CD4-positive, alpha-beta T cell (primary cell): ENCODE data around the gene MYH6. TPM values are rescaled to one million over a fixed set of nuclear protein-coding genes. Genes with fewer than 3 reads are reported as not detected.

Experiments
- ATAC-seq: fragments of 200-7000 bp; cut with Tn5 transposase; one replicate; pipeline ENCODE4 v1.10.0; 2022; ENCODE audit warnings: mild to moderate bottlenecking; ENCODE audit not compliant: poor library complexity
- CTCF ChIA-PET: fragments of 350-600 bp; sonication (Branson Sonifier 250); formaldehyde crosslinking; loops from one replicate; lab custom pipeline; 2021; ENCODE audit warnings: antibody characterized with exemption, inconsistent platforms; lab: Charles Lee
- POLR2A ChIA-PET: fragments of 350-600 bp; sonication (Branson Sonifier 250); formaldehyde crosslinking; loops from one replicate; lab custom pipeline; 2021; ENCODE audit warnings: antibody characterized with exemption, inconsistent platforms; lab: Charles Lee
- DNase-seq, 14 experiments: peaks; one replicate each; pipeline ENCODE4 v3.0.0-alpha.2; 2013 to 2020; ENCODE audit warnings: mixed read lengths in 2 of 14
- H3K27ac ChIP-seq, 2 donors: one replicate each; pipeline versions ENCODE4 v1.5.1 to v1.7.0; 2013; ENCODE audit warnings: low read length in 2 of 2, low read depth in 1 of 2, mild to moderate bottlenecking in 1 of 2
- H3K27me3 ChIP-seq, 2 experiments: 1 replicate in 1 of 2; 2 replicates in 1 of 2; pipeline versions ENCODE4 v1.6.1 to v1.7.0; 2013; ENCODE audit warnings: low read length in 2 of 2, control low read depth in 1 of 2, mild to moderate bottlenecking in 1 of 2, moderate library complexity in 1 of 2; ENCODE audit not compliant: insufficient read depth in 2 of 2, control insufficient read depth in 1 of 2
- H3K36me3 ChIP-seq: one replicate; pipeline ENCODE4 v1.6.1; 2013; ENCODE audit warnings: low read length, control low read depth; ENCODE audit not compliant: insufficient read depth
- H3K4me1 ChIP-seq: one replicate; pipeline ENCODE4 v1.6.1; 2013; ENCODE audit warnings: low read length, control low read depth; ENCODE audit not compliant: insufficient read depth
- H3K4me3 ChIP-seq: one replicate; pipeline ENCODE4 v1.5.1; 2013; ENCODE audit warnings: mild to moderate bottlenecking, low read length, moderate library complexity
- H3K9me3 ChIP-seq, 2 experiments: 1 replicate in 1 of 2; 2 replicates in 1 of 2; pipeline versions ENCODE4 v1.6.1 to v1.7.0; 2013; ENCODE audit warnings: low read length in 2 of 2, mild to moderate bottlenecking in 2 of 2, control low read depth in 1 of 2, moderate library complexity in 1 of 2; ENCODE audit not compliant: control insufficient read depth in 1 of 2, insufficient read depth in 1 of 2
- H3K27ac Mint-ChIP-seq: one replicate; pipeline ENCODE4 v1.8.0; 2020; ENCODE audit warnings: mixed read lengths
- H3K27me3 Mint-ChIP-seq: one replicate; pipeline ENCODE4 v1.8.0; 2021; ENCODE audit warnings: mixed read lengths
- H3K36me3 Mint-ChIP-seq: one replicate; pipeline ENCODE4 v1.8.0; 2021; ENCODE audit warnings: low read depth, mixed read lengths
- H3K4me1 Mint-ChIP-seq: one replicate; pipeline ENCODE4 v1.8.0; 2021; ENCODE audit warnings: low read depth, mixed read lengths
- H3K4me3 Mint-ChIP-seq: one replicate; pipeline ENCODE4 v1.8.0; 2020; ENCODE audit warnings: mild to moderate bottlenecking, mixed read lengths
- H3K9me3 Mint-ChIP-seq: one replicate; pipeline ENCODE4 v1.8.0; 2020; ENCODE audit warnings: mixed read lengths
- intact Hi-C, 2 experiments: fragments of 100-400 bp; cut with DNase I in 1 of 2; cut with micrococcal nuclease in 1 of 2; formaldehyde crosslinking; loops; one replicate each; pipeline versions ENCODE4 v1.15.1 to v1.9.0; 2023 to 2025; cut with DNase I, micrococcal nuclease
- total RNA-seq, 174 experiments: library from RNA in 2 of 174; stranded (reverse) in 2 of 174; gene quantifications; one replicate each; pipeline ENCODE4 v1.2.3 and lab custom pipeline; 2021 to 2026
- TF ChIP-seq, protein P1 (sequence below): fragments of 200-600 bp; IDR thresholded peaks from one replicate; pipeline ENCODE4 v1.8.0; 2022; ENCODE audit warnings: antibody characterized with exemption, mild to moderate bottlenecking

The MYH6 gene
- total RNA-seq, 2 experiments from 2014 or later: not detected

- Mint-ChIP-seq H3K36me3 (no peaks in the 10 kb centered on the region), H3K9me3 (no peaks in the 10 kb centered on the region), H3K27me3 (peaks cover 24% of the 10 kb centered on the region), H3K4me1 (no peaks in the 10 kb centered on the region), H3K4me3 (no peak overlapping the region), H3K27ac (no peak overlapping the region)
- Histone ChIP-seq H3K27ac (no peak overlapping the region), H3K4me3 (no peak overlapping the region), H3K4me1 (no peaks in the 10 kb centered on the region), H3K9me3 (no peaks in the 10 kb centered on the region), H3K36me3 (no peaks in the 10 kb centered on the region), H3K27me3 (no peaks in the 10 kb centered on the region)
- CTCF ChIA-PET: no interaction called here
- ATAC-seq (no peak), DNase-seq (no peak)
- TF ChIP-seq, protein P1, sequence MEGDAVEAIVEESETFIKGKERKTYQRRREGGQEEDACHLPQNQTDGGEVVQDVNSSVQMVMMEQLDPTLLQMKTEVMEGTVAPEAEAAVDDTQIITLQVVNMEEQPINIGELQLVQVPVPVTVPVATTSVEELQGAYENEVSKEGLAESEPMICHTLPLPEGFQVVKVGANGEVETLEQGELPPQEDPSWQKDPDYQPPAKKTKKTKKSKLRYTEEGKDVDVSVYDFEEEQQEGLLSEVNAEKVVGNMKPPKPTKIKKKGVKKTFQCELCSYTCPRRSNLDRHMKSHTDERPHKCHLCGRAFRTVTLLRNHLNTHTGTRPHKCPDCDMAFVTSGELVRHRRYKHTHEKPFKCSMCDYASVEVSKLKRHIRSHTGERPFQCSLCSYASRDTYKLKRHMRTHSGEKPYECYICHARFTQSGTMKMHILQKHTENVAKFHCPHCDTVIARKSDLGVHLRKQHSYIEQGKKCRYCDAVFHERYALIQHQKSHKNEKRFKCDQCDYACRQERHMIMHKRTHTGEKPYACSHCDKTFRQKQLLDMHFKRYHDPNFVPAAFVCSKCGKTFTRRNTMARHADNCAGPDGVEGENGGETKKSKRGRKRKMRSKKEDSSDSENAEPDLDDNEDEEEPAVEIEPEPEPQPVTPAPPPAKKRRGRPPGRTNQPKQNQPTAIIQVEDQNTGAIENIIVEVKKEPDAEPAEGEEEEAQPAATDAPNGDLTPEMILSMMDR: no peak
- POLR2A ChIA-PET: no interaction called here
- intact Hi-C loops: loop anchor here in 1 of 2 experiments (2.0 kb wide), 1 partner anchor 261 kb away; no protein-coding TSS in a partner anchor
Observed at GRCh38 chr14:23381871-23382270, 26.2 kb downstream of the MYH6 start.

DNA sequence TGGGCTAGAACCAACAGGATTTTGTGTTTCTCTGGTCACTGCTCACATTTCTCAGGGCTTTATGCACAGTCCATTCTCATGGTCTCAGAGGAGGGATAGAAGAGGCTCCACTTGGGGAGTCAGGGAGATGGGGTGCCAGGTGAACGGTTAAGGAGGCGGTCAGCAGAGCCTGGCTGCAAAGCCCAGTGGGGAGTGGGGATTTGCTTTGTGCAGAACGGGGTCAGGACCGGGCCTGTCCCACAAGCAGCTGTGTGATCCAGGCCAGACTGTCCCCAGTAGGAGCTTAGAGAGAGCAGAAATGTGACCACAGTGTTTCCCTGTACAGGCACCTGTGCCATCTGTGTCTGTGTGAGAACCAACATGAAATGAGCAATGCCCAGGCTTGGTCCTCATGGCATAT lies 27.1 kb downstream of the MYH6 start:
- Mint-ChIP-seq H3K36me3 (no peaks in the 10 kb centered on the region), H3K4me1 (no peaks in the 10 kb centered on the region), H3K9me3 (no peaks in the 10 kb centered on the region), H3K27ac (no peak overlapping the region), H3K27me3 (peaks cover 24% of the 10 kb centered on the region), H3K4me3 (no peak overlapping the region)
- ChIA-PET POLR2A (interaction anchor here (1.2 to 1.3 kb wide), 2 partner anchors 116 to 312 kb away, joined by 3 to 4 read pairs; no protein-coding TSS in a partner anchor), CTCF (interaction anchor here (0.6 to 1.6 kb wide), 3 partner anchors 19 to 199 kb away, joined by 3 to 5 read pairs (median 3); partner anchors contain the start of gene PABPN1)
- Histone ChIP-seq H3K36me3 (no peaks in the 10 kb centered on the region), H3K27me3 (no peaks in the 10 kb centered on the region), H3K4me3 (no peak overlapping the region), H3K27ac (no peak overlapping the region), H3K9me3 (no peaks in the 10 kb centered on the region), H3K4me1 (no peaks in the 10 kb centered on the region)
- ATAC-seq (no peak), DNase-seq (no peak)
- intact Hi-C loops: loop anchor here (1.0 to 2.0 kb wide), 3 partner anchors 53 to 260 kb away; no protein-coding TSS in a partner anchor
- TF ChIP-seq, protein P1: no peak

DNA sequence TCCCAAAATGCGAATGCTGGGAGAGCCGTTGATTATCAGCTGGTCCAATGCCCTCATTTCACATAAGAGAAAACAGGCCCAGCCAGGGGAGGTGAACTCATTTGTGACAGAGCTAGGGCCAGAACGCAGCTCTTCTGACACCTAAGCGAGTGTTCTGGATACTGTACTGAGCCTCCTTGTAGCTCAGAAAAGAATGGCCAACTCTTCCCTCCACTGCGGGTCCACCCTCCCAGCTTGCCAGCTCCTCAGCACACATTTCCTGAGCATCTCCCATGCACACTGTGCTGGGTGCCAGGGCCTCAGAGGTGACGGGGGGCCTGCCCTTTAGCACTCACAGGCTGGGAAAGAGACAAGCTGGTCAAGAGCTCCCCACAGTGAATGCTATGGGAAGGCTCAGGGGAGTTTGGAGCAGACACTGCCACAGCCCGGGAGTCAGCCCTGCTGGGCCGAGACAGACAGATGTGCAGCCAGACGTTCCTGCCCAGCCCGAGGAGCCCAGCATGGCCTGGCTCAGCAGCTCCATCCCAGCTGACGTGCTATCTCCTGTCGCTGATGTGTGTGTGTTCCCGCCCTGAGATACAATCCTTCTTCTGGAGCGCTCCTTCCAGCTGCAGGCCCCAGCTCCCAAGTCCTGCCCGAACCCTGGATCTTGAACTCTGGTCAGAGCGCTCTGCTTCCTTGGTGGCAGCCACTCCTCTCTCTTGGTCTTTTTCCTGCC lies 27.7 kb downstream of the MYH6 start:
- ChIA-PET POLR2A (interaction anchor here (1.2 to 1.3 kb wide), 3 partner anchors 78 to 312 kb away, joined by 3 to 5 read pairs (median 4); partner anchors contain the start of gene PPP1R3E), CTCF (interaction anchor here (0.6 to 1.6 kb wide), 12 partner anchors 12 to 260 kb away, joined by 3 to 9 read pairs (median 4); partner anchors contain the start of gene PABPN1)
- H3K4me3 ChIP-seq: no peak overlapping the region
- no peak overlapping the region for H3K27ac ChIP-seq
- TF ChIP-seq, protein P1: peak; percentile 27
- intact Hi-C loops: loop anchor here (1.0 to 2.0 kb wide), 3 partner anchors 52 to 260 kb away; no protein-coding TSS in a partner anchor
- Mint-ChIP-seq H3K4me3 (no peak overlapping the region), H3K27me3 (peaks cover 24% of the 10 kb centered on the region), H3K27ac (no peak overlapping the region), H3K9me3 (no peaks in the 10 kb centered on the region), H3K4me1 (no peaks in the 10 kb centered on the region), H3K36me3 (no peaks in the 10 kb centered on the region)
- no peaks in the 10 kb centered on the region for H3K4me1 ChIP-seq
- no peaks in the 10 kb centered on the region for H3K27me3 ChIP-seq
- ATAC-seq: no peak
- no peaks in the 10 kb centered on the region for H3K36me3 ChIP-seq
- no peaks in the 10 kb centered on the region for H3K9me3 ChIP-seq
- DNase-seq: no peak
